ENCODE measurements around the gene MIOS.

The MIOS gene

DNA sequence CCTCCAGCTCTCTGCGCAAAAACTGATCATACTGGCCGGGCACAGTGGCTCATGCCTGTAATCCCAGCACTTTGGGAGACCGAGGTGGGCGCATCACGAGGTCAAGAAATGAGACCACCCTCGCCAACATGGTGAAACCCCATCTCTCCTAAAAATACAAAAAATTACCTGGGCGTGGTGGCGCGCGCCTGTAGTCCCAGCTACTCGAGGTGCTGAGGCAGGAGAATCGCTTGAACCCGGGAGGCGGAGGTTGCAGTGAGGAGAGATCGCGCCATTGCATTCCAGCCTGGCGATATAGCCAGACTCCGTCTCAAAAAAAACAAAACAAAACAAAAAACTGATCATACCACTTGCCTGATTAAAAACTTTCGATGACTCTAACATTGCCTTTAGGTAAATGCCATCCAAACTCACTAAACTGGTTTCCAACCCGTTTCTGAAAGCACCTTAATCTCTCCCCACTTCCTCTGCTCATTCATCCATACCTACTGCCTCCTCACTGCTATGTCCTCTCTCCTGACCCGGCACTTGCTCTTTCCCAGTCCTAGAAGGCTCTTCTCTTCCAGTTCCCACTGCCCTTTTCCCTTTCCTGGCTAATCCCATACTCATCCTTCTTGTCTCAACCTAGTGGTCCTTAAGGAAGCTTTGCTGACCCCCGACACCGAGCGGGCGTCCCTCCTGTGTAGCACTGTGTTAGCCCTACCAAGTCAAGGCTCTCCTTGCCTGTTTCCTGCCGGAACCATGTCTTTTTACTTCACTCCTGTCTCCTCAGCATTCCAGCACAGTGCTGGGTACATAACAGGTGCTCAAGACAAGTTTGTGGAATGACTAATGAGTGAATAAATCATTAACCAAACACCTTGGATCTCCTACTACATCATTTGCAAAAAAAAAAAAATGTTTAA lies 686 bp upstream of the MIOS start:
- peak; percentile 7 for ATAC-seq
- H3K4me3 Mint-ChIP-seq, result no peak overlapping the region
- H3K27ac Mint-ChIP-seq, result no peak overlapping the region
- H3K9me3 Mint-ChIP-seq, result no peaks in the 10 kb centered on the region
- DNase-seq, result no peak
- peaks cover 31% of the 10 kb centered on the region for H3K4me1 Mint-ChIP-seq
- H3K27me3 Mint-ChIP-seq, result no peaks in the 10 kb centered on the region

DNA sequence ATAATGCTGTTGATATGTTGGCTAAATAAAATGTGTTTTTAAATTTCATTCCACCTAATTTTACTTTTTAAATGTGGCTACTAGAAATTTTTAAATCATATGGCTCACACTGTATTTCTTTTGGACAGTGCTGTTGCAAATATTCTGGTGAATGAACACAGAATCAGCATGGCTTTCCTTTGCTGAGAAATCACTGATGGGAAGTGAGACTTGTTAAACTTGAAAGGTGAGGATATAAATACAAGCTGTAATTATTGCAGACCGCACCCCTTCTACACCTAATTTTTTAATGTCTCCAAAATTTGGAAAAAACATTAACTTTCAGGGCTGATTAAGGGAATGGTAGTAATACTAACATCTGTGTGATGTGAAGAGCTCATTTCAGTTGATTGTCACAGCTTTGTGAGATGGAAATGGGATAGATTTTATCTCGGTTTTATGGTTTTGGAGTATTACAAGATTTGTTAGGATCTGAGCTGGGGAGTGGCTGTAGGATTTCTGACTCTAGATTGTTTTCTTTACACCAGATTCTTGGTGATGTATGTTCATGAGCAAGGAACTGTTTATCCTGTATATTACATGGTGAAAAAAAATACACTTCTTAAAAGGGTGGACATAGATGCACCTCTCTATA lies 1.3 kb downstream of the MIOS start:
- Mint-ChIP-seq H3K27ac (peak overlapping the region; percentile 40 to 79), H3K27me3 (no peaks in the 10 kb centered on the region), H3K9me3 (no peaks in the 10 kb centered on the region), H3K4me3 (peak overlapping the region in 1 of 2 donors; percentile 91), H3K4me1 (peaks cover 38% of the 10 kb centered on the region)
- ATAC-seq (no peak), DNase-seq (no peak)

DNA sequence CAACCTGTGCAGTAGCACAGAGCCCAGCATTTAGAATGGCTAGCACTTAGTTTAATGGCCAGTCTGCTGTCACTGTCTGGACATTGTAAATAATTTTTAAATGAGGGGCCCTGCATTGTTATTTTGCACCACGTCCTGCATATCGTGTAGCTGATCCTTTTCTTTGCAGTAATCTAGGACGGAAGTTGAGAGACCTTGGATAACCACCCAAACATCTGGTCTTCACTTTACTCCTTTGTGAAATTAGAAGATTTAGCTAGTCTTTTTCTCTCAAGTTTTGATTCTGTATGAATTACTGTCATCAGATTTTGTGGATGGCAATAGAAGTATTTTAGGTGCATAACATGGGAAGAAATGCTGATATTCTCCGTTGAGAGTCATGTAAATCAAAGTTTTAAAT lies 1.9 kb downstream of the MIOS start:
- no peak for ATAC-seq
- Mint-ChIP-seq H3K9me3 (no peaks in the 10 kb centered on the region), H3K4me3 (peak overlapping the region in 1 of 2 donors; percentile 91), H3K27ac (peak overlapping the region in 1 of 2 donors; percentile 94), H3K27me3 (no peaks in the 10 kb centered on the region), H3K4me1 (peaks cover 41% of the 10 kb centered on the region)
- no peak for DNase-seq

DNA sequence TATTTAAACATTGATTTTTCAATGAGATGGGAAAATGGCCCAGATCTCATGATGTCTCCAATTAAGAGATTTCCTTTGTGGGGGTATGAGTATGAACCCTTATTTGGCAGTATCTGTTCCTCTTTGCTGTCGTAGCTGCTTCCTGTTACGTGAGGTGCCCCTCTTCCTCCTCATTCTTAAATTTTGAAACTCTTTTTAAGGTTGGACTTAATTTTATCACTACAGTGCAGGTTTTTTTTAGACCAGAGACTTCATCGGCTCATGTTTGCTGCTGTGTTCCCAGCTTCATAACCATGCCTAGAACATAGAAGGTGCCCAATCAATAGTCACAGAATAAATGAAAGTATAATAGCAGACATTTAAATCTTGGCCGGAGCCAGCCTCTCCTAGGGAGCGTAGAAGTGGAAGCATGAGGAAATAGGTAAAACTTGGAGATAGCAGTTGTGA lies 2.4 kb downstream of the MIOS start:
- DNase-seq (no peak), ATAC-seq (peak; percentile 39)
- Mint-ChIP-seq H3K4me3 (peak overlapping the region in 1 of 2 donors; percentile 91), H3K27ac (peak overlapping the region; percentile 48 to 94), H3K4me1 (peaks cover 41% of the 10 kb centered on the region), H3K27me3 (no peaks in the 10 kb centered on the region), H3K9me3 (no peaks in the 10 kb centered on the region)

DNA sequence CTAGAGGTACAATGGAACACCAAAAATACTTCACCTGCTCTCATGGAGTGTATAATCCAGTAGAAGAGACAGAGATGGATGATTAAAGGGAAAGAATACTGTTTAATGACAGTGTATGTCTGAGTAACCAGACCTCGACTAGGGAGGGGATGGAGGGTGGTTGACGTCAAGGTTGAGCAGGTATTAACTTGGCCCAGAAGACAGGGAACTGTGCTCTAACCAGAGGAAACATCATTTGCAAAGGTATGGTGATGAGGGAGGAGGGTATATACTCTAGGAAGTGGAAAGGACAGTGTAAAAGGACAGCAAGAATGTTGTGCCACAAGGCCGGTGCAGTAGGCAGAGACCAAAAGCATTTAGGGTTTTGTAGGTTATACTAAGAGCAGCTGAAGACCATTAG lies 2.9 kb downstream of the MIOS start:
- DNase-seq, result no peak
- no peaks in the 10 kb centered on the region for H3K9me3 Mint-ChIP-seq

DNA sequence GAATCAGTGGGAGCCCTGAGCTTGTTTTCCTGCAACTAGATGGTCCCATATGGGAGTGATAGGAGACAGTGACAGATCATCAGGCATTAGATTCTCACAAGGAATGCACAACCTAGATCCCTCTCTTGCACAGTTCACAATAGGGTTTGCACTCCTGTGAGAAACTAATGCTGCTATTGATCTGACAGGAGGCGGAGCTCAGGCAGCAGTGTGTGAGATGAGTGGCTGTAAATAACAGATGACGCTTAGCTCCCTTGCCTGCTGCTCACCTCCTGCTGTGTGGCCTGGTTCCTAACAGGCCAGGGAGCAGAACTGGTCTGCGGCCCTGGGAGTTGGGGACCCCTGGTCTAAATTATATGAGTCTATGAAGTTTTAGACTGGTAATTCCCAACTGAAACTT lies 3.9 kb downstream of the MIOS start:
- H3K27ac Mint-ChIP-seq, result no peak overlapping the region
- no peaks in the 10 kb centered on the region for H3K27me3 Mint-ChIP-seq
- no peak overlapping the region for H3K4me3 Mint-ChIP-seq
- no peaks in the 10 kb centered on the region for H3K9me3 Mint-ChIP-seq
- no peak for DNase-seq
- H3K4me1 Mint-ChIP-seq, result peaks cover 41% of the 10 kb centered on the region
- ATAC-seq, result no peak

More for the DNA sequence above, 2.9 kb downstream of the MIOS start:
- H3K27me3 Mint-ChIP-seq, result no peaks in the 10 kb centered on the region
- ATAC-seq, result no peak
- peak overlapping the region in 1 of 2 donors; percentile 91 for H3K4me3 Mint-ChIP-seq
- H3K4me1 Mint-ChIP-seq, result peaks cover 41% of the 10 kb centered on the region
- H3K27ac Mint-ChIP-seq, result peak overlapping the region; percentile 92 to 94

DNA sequence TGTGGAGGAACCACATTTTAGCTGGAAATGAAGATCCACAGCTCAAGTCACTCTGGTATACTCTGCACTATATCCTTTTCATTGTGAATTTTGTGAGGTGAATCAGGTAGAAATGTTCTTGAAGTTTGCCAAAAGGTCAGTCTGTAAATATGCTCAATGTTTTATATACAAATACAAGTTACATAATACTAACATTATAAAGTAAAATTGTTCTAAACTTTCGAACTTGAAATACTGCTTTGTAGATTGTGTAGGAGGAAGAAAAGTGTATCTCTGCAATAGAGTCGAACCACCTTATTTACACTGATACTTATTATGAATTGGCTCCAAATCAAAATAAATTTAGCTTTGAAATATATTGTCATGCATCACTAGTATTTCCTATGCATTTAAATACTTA lies 7.0 kb downstream of the MIOS start:
- Mint-ChIP-seq H3K27me3 (no peaks in the 10 kb centered on the region), H3K27ac (no peak overlapping the region), H3K4me1 (peaks cover 32% of the 10 kb centered on the region), H3K9me3 (no peaks in the 10 kb centered on the region), H3K4me3 (no peak overlapping the region)
- DNase-seq (no peak), ATAC-seq (no peak)

DNA sequence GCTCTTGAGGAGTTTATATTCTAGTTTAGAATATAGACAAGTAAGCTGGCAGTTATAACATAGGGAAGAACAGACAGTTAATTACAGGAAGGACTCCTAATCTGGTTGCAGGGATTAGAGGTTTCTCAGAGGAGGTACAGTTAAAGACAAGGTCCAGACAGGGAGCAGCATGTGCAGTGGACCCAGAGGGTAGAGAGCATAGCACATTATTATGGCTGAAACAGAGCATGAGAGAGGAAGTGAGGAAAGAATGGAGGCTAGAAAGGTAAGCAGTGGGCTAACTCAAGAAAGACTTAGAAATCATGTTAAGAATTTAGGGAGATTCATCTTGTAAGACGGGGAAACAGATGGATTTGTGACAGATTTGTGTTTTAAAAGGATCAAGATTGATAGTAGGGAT lies 9.7 kb downstream of the MIOS start:
- Mint-ChIP-seq H3K4me3 (no peak overlapping the region), H3K27ac (no peak overlapping the region), H3K27me3 (no peaks in the 10 kb centered on the region), H3K4me1 (peaks cover 9% of the 10 kb centered on the region), H3K9me3 (no peaks in the 10 kb centered on the region)
- DNase-seq (no peak), ATAC-seq (no peak)

DNA sequence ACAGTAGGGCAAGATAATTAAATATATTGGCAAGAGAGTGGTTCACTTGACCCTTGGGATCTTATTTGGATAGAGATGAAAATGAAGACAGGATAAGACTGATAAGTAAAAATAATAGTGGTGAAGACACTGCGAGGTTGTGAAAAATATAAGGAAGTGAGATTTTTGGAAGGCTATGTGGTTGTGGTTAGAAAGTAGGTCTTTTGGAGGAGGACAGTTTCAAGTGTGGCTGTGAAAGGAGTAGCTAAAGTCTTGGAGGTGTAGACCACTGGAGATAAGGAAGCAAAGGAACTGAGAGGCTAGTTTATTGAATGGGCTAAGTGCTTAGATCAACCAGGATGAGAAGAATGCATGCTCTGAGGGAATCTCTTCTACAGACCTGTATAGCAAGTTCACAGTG lies 11.2 kb downstream of the MIOS start:
- DNase-seq (no peak), ATAC-seq (no peak)
- H3K27me3 Mint-ChIP-seq, result no peaks in the 10 kb centered on the region
- H3K4me3 Mint-ChIP-seq, result no peak overlapping the region
- no peaks in the 10 kb centered on the region for H3K9me3 Mint-ChIP-seq
- H3K4me1 Mint-ChIP-seq, result peaks cover 3% of the 10 kb centered on the region
- no peak overlapping the region for H3K27ac Mint-ChIP-seq

DNA sequence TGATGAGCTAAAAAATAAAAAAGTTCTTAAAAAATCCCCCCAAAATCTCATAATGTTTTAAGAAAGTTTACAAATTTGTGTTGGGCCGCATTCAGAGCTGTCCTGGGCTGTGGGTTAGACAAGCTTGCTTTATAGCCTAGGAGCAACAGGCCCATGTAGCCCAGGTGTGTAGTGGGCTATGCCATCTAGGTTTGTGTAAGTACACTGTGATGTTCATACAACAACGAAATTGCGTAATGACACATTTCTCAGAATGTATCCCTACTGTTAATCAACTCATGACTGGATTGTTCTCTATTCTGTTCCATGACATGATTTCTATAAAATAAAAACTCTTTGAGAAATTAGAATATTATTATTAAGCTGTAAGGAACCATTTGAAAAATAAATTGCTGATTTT lies 13.0 kb downstream of the MIOS start:
- Mint-ChIP-seq H3K4me1 (no peaks in the 10 kb centered on the region), H3K9me3 (no peaks in the 10 kb centered on the region), H3K4me3 (no peak overlapping the region), H3K27me3 (no peaks in the 10 kb centered on the region), H3K27ac (no peak overlapping the region)
- no peak for ATAC-seq
- DNase-seq, result no peak

DNA sequence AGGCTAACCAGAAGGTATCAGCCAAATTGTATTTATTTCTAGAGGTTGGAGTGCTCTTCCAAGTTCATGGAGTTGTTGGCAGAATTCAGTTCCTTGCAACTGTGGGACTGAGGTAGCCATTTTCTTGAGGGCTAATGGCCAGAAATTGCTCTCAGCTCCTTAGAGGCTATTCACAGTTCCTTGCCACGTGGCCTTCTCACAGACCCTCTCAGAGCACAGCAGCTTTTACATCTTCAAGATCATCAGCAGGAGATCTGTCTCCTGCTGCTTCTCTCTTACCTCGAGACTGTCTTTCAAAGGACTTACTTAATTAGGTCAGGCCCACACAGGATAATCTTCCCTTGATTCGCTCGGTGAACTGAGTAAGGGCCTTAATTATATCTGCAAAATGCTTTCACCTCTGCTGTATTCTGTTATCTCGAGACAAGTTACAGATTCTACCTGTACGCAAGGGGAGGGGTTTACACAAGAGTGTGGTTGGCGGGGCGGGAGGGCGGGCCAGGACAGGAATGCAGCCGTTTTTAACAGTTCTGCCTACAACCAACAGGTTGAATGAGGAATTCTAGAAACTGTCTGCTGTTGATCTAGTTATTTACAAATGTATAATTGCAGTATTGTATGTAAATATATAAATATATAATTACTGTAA lies 15.0 kb downstream of the MIOS start:
- Mint-ChIP-seq H3K27ac (no peak overlapping the region), H3K4me3 (no peak overlapping the region), H3K4me1 (no peaks in the 10 kb centered on the region), H3K27me3 (no peaks in the 10 kb centered on the region), H3K9me3 (no peaks in the 10 kb centered on the region)
- no peak for DNase-seq
- ATAC-seq, result no peak

DNA sequence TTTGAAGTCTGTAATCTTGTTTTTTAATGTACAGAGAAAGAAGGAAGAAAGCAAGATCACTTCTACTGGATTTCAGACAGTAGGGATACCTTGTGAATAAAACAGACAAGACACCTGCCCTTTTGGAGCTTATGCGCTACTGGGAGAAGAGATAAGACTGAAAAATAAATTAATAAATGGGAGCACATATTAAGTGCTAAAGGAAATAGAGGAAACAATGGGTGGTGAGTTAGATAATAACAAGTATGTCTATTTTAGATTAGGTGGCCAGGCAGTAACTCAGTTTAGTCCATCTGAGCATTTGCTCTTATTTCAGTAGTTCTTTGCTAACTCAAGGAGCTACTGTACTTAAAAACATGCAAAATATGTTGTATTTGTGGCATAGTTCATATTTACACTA lies 15.9 kb downstream of the MIOS start:
- DNase-seq, result no peak
- no peaks in the 10 kb centered on the region for H3K4me1 Mint-ChIP-seq

DNA sequence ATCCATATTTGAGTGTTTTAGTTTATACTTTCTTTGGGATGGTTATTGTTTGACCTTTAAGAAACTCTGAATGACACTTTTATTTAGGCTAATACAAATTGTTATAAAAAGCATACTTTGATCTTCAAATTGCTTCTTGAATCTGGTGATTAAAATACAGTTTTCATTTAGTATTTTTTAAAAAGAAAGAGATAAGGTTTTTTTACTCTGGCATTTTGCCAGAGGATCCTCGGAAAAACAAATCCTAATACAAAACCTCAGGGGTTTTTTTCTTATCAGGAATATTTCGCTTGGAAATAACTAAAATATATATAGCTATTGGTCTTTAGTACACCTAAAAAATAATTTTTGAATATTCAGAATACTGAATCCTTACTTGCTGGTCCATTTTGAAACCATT lies 17.0 kb downstream of the MIOS start:
- DNase-seq (no peak), ATAC-seq (no peak)
- no peaks in the 10 kb centered on the region for H3K4me1 Mint-ChIP-seq
- no peaks in the 10 kb centered on the region for H3K9me3 Mint-ChIP-seq
- H3K27ac Mint-ChIP-seq, result no peak overlapping the region
- H3K4me3 Mint-ChIP-seq, result no peak overlapping the region
- H3K27me3 Mint-ChIP-seq, result no peaks in the 10 kb centered on the region

More for the DNA sequence above, 15.9 kb downstream of the MIOS start:
- Mint-ChIP-seq H3K27ac (no peak overlapping the region), H3K4me3 (no peak overlapping the region), H3K27me3 (no peaks in the 10 kb centered on the region), H3K9me3 (no peaks in the 10 kb centered on the region)
- ATAC-seq, result no peak

DNA sequence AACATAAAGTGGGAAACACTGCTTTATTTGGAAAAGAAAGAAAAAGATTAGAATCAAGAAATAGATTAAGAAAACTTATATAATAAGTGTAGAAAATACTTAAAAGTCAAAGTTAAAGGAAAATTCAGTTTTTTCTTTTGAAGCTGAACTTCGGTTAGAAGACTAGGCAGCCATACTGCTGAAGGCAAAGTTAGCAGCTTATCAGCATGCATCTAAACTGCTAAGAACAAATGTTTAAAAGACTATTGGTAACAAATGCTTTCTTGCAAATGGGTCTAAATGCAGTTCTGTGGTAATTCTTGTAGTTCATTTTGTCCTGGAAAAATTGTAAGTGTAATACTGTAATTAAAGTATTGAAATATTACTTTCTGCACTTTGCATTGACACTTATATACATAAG lies 18.0 kb downstream of the MIOS start:
- H3K4me3 Mint-ChIP-seq, result no peak overlapping the region
- no peaks in the 10 kb centered on the region for H3K9me3 Mint-ChIP-seq
- ATAC-seq, result no peak
- H3K4me1 Mint-ChIP-seq, result no peaks in the 10 kb centered on the region
- no peak for DNase-seq
- peak overlapping the region; percentile 57 to 63 for H3K27ac Mint-ChIP-seq
- H3K27me3 Mint-ChIP-seq, result no peaks in the 10 kb centered on the region

DNA sequence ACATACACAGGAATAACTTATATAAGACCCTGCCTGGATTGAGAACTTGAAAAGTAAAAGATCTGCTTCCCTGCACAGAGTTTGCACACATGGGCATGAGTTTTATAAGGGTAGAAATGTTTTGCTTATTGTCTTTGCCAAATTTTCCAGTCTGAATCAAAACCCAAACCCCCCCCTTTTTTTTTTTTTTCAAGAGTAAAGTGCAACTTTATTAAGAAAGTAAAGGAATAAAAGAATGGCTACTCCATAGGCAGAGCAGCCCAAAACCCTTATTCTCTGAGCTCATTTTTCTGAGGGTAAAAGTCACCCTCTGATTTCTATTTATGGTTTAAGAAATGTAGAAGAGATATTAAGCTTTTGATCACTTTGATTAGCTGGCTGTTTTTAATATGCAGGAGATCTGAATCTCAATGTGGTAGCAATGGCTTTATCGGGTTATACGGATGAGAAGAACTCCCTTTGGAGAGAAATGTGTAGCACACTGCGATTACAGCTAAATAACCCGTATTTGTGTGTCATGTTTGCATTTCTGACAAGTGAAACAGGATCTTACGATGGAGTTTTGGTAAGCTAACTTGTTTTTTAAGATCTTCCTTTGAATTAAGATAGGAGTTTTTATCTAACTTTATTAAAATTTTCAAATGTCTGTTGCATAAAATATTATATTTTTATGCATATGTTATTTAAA lies 18.7 kb downstream of the MIOS start:
- H3K4me1 Mint-ChIP-seq, result no peaks in the 10 kb centered on the region

More for the DNA sequence above, 18.7 kb downstream of the MIOS start:
- H3K27ac Mint-ChIP-seq, result no peak overlapping the region
- no peaks in the 10 kb centered on the region for H3K9me3 Mint-ChIP-seq
- H3K4me3 Mint-ChIP-seq, result no peak overlapping the region
- H3K27me3 Mint-ChIP-seq, result no peaks in the 10 kb centered on the region
- DNase-seq (no peak), ATAC-seq (no peak)

Measured in stimulated activated naive CD8-positive, alpha-beta T cell treated with anti-CD3 and anti-CD28 coated beads, Interleukin-15, amount 100 ng/mL, for 72 hours (primary cell).